GM18873 (cell line): ENCODE data around the gene HMGB4.
A peak's percentile ranks its signal among the peaks of the same experiment; 100 is the strongest.

Experiments used
- ATAC-seq: cut with Tn5 transposase; IDR thresholded peaks from one replicate; pipeline ENCODE4 v1.9.1; 2021; ENCODE audit warnings: mild to moderate bottlenecking, moderate library complexity, moderate number of reproducible peaks; ENCODE audit not compliant: unreplicated experiment, low FRiP score

HMGB4 gene

GRCh38 chr1:33895976-33896375 lies 32.1 kb downstream of the HMGB4 start:
- ATAC-seq = no peak

DNA sequence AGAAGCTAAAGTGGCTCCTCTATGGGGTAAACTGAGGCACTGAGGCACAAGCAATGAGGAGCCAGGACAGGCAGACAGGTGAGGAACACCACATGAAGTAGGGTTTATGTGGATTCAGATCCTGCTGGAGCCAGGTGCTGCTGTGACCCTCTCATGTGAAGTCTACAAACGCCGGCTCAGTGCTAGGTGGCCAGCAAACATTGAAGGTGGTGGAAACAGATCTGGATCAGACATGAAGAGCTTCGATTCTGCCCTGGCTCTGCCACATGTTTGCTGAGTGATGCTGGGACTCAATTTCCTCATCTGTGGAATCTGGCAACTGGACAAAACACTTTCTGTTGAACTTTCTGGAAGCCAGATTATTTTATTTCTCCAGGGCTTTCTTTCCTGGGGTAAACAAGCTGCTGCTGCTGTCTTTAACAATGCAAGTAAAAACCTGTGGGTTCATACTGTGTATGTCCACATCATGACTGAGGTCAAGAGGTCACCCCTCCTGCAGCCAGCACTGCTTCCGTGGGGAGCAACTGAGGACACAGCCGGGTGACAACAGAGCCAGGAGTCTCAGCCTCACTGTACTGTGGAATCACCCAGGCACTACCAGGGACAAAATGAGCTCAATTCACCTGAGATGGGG lies 33.3 kb downstream of the HMGB4 start:
- ATAC-seq = no peak

DNA sequence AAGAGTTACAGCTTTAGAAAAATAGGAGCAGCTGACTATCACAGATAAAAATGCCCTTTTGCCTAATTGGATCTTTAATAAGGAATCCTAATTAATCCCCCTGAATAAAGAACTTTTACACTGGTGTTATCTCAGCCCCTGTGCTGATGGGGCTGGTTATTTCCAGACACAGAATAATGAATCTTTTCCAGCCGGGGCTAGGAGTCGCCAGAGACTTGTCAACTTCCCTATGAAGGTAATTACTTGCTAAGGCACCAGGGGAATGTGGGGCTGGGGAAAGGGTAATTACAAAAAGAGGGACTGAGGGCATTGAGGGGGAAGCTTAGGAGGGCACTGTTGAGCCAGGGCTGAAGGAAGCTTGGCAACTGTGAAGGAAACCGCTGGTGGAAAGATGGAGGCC lies 34.5 kb downstream of the HMGB4 start:
- ATAC-seq = no peak

DNA sequence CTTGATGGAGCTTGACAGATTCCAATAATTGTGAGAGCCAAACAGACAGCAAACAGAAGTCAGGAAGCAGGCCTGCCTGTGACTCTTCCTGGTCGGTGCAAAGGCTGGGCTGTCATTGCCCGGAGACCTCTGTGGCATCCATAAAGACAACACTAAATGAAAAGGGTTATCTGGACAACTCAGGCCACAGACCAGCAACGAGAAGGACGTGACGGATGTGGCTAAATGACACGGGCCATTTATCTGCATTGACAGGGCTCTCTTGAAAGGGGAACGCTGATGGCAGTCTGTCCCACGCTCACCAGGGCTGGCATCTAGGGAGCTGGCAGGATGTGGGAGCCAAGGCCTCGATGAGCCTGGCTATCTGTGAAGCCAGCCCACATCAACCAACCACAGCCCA lies 35.0 kb downstream of the HMGB4 start:
- no peak for ATAC-seq

DNA sequence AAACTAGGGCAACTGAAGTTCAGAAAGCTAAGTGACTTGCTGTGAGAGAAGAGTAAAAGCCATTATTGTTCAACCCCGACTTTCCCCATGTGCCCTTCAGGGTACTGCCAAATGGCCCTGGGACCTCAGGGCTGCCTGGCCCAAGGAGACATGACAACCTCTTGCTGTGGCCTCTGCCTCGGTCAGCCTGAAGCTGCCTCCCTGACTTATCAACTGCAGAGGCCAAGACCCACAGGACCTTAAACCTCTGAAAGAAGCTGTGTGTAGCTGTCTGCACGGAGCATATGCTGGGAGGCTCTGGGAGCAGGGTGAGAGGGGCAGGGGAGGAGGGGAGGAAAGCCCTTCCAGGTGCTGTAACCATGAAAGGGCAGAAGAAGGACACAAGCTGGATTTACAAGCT lies 35.9 kb downstream of the HMGB4 start:
- ATAC-seq = no peak

- peak; percentile 79 for ATAC-seq
Observed at GRCh38 chr1:33902486-33903209, 38.8 kb downstream of the HMGB4 start.

- peak; percentile 39 for ATAC-seq
Observed at GRCh38 chr1:33903210-33903589, 39.3 kb downstream of the HMGB4 start.

DNA sequence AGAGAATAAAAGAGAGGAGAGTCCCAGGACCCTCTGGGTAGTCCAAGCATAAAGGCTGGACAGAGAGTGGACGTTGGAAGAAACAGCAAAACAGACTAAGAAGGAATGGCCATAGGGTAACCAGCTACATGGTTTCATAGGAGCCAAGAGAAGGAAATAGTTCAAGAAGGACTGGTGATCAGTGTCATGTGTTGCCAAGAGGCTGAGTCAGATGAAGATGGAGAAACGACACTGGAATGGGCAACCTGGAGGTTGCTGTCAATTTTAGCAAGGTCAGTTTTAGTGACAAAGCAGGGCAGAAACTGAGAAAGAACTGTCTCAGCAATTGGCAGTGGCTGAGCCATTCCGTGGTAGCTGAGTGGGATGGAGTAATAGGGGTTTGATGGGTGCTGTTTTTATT lies 41.4 kb downstream of the HMGB4 start:
- ATAC-seq = no peak

DNA sequence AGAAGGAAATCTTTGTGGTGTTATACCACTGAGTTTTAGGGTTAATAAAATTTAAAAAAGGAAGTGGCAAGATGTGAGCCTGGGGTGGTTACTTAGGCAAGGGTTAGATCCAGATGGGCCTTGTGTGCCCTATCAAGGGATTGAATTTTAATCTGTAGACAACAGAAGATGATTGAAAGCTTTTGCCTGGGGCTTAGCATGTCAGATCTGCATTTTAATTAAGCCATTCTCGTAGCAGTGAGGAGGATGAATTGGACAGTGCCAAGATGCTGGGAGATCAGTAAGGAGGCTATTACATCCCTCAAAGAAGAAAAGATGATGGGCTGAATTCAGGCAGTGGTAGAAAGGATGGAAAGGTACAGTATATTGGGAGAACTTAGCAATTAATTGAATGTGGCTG lies 42.3 kb downstream of the HMGB4 start:
- ATAC-seq = no peak

- ATAC-seq = no peak
Observed at GRCh38 chr1:33908324-33908956, 44.6 kb downstream of the HMGB4 start.
